Measurements from ENCODE around the gene FGF6.

DNA sequence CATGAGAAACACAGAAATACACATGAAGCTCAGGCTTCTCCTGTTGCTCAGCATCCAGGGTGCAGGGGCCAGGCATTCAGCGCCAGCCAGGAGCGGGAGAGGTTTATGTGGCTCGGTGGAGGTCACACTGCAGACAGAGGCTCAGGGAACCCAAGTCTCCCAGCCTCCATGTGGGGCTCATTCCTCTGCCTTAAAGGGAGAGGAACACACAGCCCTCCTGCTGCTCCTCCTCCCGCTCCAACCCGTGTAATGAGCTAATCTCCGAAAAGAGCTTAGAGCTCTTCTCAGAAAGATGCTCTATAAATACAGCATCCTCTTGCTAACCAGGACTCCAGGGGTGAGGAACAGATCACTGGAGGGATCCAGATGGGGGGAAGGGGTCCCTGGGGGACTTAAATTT is 28.2 kb downstream of the FGF6 start:
- TF ChIP-seq BHLHE40 (IDR thresholded peaks at IDR 0.05; ENCODE audit: borderline replicate concordance) = no peak
- TF ChIP-seq HDGF (IDR thresholded peaks at IDR 0.05; ENCODE audit: borderline replicate concordance) = no peak
- no peak for TF ChIP-seq SP1 (IDR thresholded peaks at IDR 0.05)
- TF ChIP-seq FOXA1 (IDR thresholded peaks at IDR 0.05) = no peak
- no peak for TF ChIP-seq NFRKB (IDR thresholded peaks at IDR 0.05)
- no peak for TF ChIP-seq ZNF384 (IDR thresholded peaks at IDR 0.05)
- no peak for TF ChIP-seq ELF4 (IDR thresholded peaks at IDR 0.05)
- TF ChIP-seq SUZ12 (IDR thresholded peaks at IDR 0.05) = no peak
- TF ChIP-seq FOXK2 (IDR thresholded peaks at IDR 0.05) = no peak
- TF ChIP-seq FOXM1 (IDR thresholded peaks at IDR 0.05; ENCODE audit: borderline replicate concordance) = no peak
- TF ChIP-seq ARNT (IDR thresholded peaks at IDR 0.05) = no peak
- TF ChIP-seq CTBP1 (IDR thresholded peaks at IDR 0.05; ENCODE audit: borderline replicate concordance) = no peak
- no peak for TF ChIP-seq LEF1 (IDR thresholded peaks at IDR 0.05; ENCODE audit: borderline replicate concordance)
- TF ChIP-seq TARDBP (IDR thresholded peaks at IDR 0.05) = no peak
